ENCODE data around the gene USH1G. TPM values are rescaled to one million over a fixed set of nuclear protein-coding genes. Genes with fewer than 3 reads are reported as not detected.
"Not testable (repeated sequence)": the region's sequence is repeated elsewhere in the genome, so short reads cannot be mapped to it uniquely, and the experiment has no call there.

Gene USH1G
- total RNA-seq, 1 donor from 2014 or later = 0.41 TPM

GRCh38 chr17:74935585-74936469, 12.8 kb upstream of the USH1G start, which contains the start of gene OTOP3:
Gene OTOP3, plus strand, starts transcription at chr17:74935898. Its CDS starts 24 bp downstream, at chr17:74935922.
- no peak for DNase-seq (ENCODE audit: low spot score in 2 of 2)
- FAIRE-seq = no peak

GRCh38 chr17:74935048-74935447, 12.0 kb upstream of the USH1G start:
- FAIRE-seq = no peak

GRCh38 chr17:74930535-74931036, 7.5 kb upstream of the USH1G start:
- DNase-seq (ENCODE audit: low spot score in 2 of 2) = no peak
- FAIRE-seq = no peak

More at GRCh38 chr17:74935048-74935447, 12.0 kb upstream of the USH1G start:
- DNase-seq (ENCODE audit: low spot score in 2 of 2) = no peak

- no peak for FAIRE-seq
- no peak for DNase-seq (ENCODE audit: low spot score in 2 of 2)
These were observed 5.7 kb upstream of the USH1G start for GRCh38 chr17:74928786-74929185.

GRCh38 chr17:74925242-74925641, 2.2 kb upstream of the USH1G start:
- DNase-seq (ENCODE audit: low spot score in 2 of 2) (no peak), FAIRE-seq (no peak)

- FAIRE-seq (no peak), DNase-seq (ENCODE audit: low spot score in 2 of 2) (peak; percentile 52 to 60)
These were observed 1.3 kb upstream of the USH1G start, which contains the start of gene OTOP2 for GRCh38 chr17:74924250-74924948. Gene OTOP2, plus strand, starts transcription at chr17:74924273. Its CDS starts 360 bp downstream, at chr17:74924633.

GRCh38 chr17:74923538-74924249, 639 bp upstream of the USH1G start:
- DNase-seq (ENCODE audit: low spot score in 2 of 2) (peak; percentile 83 to 89), FAIRE-seq (no peak)

- no peak for FAIRE-seq
- no peak for DNase-seq (ENCODE audit: low spot score in 2 of 2)
These were observed 883 bp downstream of the USH1G start for GRCh38 chr17:74922172-74922571.

GRCh38 chr17:74921769-74922168, 1.3 kb downstream of the USH1G start:
- FAIRE-seq = no peak
- no peak for DNase-seq (ENCODE audit: low spot score in 2 of 2)

- no peak for FAIRE-seq
These were observed 1.9 kb downstream of the USH1G start for GRCh38 chr17:74921026-74921681.

GRCh38 chr17:74920642-74921025, 2.4 kb downstream of the USH1G start:
- DNase-seq (ENCODE audit: low spot score in 2 of 2) = no peak
- no peak for FAIRE-seq

More at GRCh38 chr17:74921026-74921681, 1.9 kb downstream of the USH1G start:
- no peak for DNase-seq (ENCODE audit: low spot score in 2 of 2)

- FAIRE-seq = no peak
- no peak for DNase-seq (ENCODE audit: low spot score in 2 of 2)
These were observed 2.8 kb downstream of the USH1G start for GRCh38 chr17:74920306-74920620.

- no peak for FAIRE-seq
- DNase-seq (ENCODE audit: low spot score in 2 of 2) = no peak
These were observed 3.4 kb downstream of the USH1G start for GRCh38 chr17:74919440-74920305.

- DNase-seq (ENCODE audit: low spot score in 2 of 2) = no peak
- no peak for FAIRE-seq
These were observed 4.1 kb downstream of the USH1G start for GRCh38 chr17:74918906-74919305.

GRCh38 chr17:74917430-74917829, 5.6 kb downstream of the USH1G start:
- DNase-seq (ENCODE audit: low spot score in 2 of 2) (no peak), FAIRE-seq (no peak)

- FAIRE-seq = no peak
These were observed 6.2 kb downstream of the USH1G start for GRCh38 chr17:74916851-74917199.

GRCh38 chr17:74916136-74916850, 6.8 kb downstream of the USH1G start:
- DNase-seq (ENCODE audit: low spot score in 2 of 2) (no peak), FAIRE-seq (no peak)

More at GRCh38 chr17:74916851-74917199, 6.2 kb downstream of the USH1G start:
- DNase-seq (ENCODE audit: low spot score in 2 of 2) = no peak

GRCh38 chr17:74911423-74911822, 11.6 kb downstream of the USH1G start:
- not testable (repeated sequence) for FAIRE-seq; DNase-seq (ENCODE audit: low spot score in 2 of 2)

GRCh38 chr17:74909097-74909496, 14.0 kb downstream of the USH1G start:
- FAIRE-seq; DNase-seq (ENCODE audit: low spot score in 2 of 2): not testable (repeated sequence)
